SK-N-MC (cell line): Measurements from ENCODE around the gene G6PD.

Experiments
- EZH2 ChIP-seq: fragments of 200-600 bp; sonication (generic); IDR thresholded peaks from one replicate; pipeline ENCODE4 v1.6.1; 2017; ENCODE audit warnings: antibody characterized with exemption
- POLR2AphosphoS5 ChIP-seq: IDR thresholded peaks from 2 replicates; pipeline ENCODE4 v1.6.1; 2012; ENCODE audit warnings: mild to moderate bottlenecking, low read depth, low read length, borderline replicate concordance

DNA sequence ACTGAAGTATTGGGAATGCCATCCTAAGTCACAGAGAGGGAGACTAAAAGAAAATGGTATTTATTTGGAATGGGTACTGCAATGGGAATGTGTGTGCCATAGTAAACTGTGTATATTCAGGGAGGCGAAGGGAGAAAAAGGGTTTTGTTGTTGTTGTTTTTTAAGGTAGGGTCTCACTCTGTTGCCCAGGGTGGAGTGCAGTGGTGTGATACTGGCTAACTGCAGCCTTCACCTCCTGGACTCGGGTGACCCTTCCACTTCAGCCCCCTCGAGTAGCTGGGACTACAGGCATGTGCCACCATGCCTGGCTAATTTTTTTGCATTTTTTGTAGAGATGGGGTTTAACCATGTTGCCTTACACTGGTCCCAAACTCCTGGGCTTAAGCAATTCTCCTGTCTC lies 51.9 kb downstream of the G6PD start:
- no peak for TF ChIP-seq EZH2
- no peak for TF ChIP-seq POLR2AphosphoS5
